CD4-positive, alpha-beta memory T cell (primary cell): Measurements from ENCODE around the gene NDE1. TPM values are rescaled to one million over a fixed set of nuclear protein-coding genes. Genes with fewer than 3 reads are reported as not detected.
"Not testable (repeated sequence)": the region's sequence is repeated elsewhere in the genome, so short reads cannot be mapped to it uniquely, and the experiment has no call there.

Experiments used
- CTCF ChIA-PET: fragments of 350-600 bp; sonication (Branson Sonifier 250); formaldehyde crosslinking; loops from one replicate; lab custom pipeline; 2021; ENCODE audit warnings: inconsistent platforms; ENCODE audit not compliant: partially characterized antibody; lab: Charles Lee
- POLR2A ChIA-PET: fragments of 350-600 bp; sonication (Branson Sonifier 250); formaldehyde crosslinking; loops from one replicate; lab custom pipeline; 2021; ENCODE audit not compliant: partially characterized antibody; lab: Charles Lee
- DNase-seq, 5 donors: peaks; one replicate each; pipeline versions ENCODE4 v3.0.0 to v3.0.0-alpha.2; 2020 to 2022; ENCODE audit warnings: mixed read lengths in 1 of 5
- H3K27ac ChIP-seq: one replicate; pipeline ENCODE4 v1.7.0; 2013; ENCODE audit warnings: low read depth, low read length
- H3K27me3 ChIP-seq: 2 replicates; pipeline ENCODE4 v1.7.0; 2013; ENCODE audit warnings: mild to moderate bottlenecking, low read length, moderate library complexity; ENCODE audit not compliant: insufficient read depth
- H3K36me3 ChIP-seq: 2 replicates; pipeline ENCODE4 v1.7.0; 2013; ENCODE audit warnings: mild to moderate bottlenecking, low read length, moderate library complexity; ENCODE audit not compliant: insufficient read depth
- H3K4me1 ChIP-seq: 2 replicates; pipeline ENCODE4 v1.7.0; 2013; ENCODE audit warnings: mild to moderate bottlenecking, low read length, moderate library complexity; ENCODE audit not compliant: insufficient read depth
- H3K4me3 ChIP-seq, 2 donors: one replicate each; pipeline ENCODE4 v1.7.0; 2013; ENCODE audit warnings: low read length in 2 of 2, mild to moderate bottlenecking in 1 of 2
- H3K9me3 ChIP-seq, 2 donors: one replicate each; pipeline ENCODE4 v1.7.0; 2013; ENCODE audit warnings: low read length in 2 of 2, control low read depth in 1 of 2; ENCODE audit not compliant: control insufficient read depth in 1 of 2
- H3K27ac Mint-ChIP-seq, 7 donors: one replicate each; pipeline ENCODE4 v1.8.0; 2020 to 2021; ENCODE audit warnings: mixed read lengths in 7 of 7, mild to moderate bottlenecking in 6 of 7, inconsistent platforms in 3 of 7, moderate library complexity in 3 of 7
- H3K27me3 Mint-ChIP-seq, 2 donors: one replicate each; pipeline ENCODE4 v1.8.0; 2020 to 2021; ENCODE audit warnings: mixed read lengths in 2 of 2
- H3K36me3 Mint-ChIP-seq, 2 donors: one replicate each; pipeline ENCODE4 v1.8.0; 2020 to 2021; ENCODE audit warnings: mixed read lengths in 2 of 2, inconsistent platforms in 1 of 2, mild to moderate bottlenecking in 1 of 2
- H3K4me1 Mint-ChIP-seq, 4 donors: one replicate each; pipeline ENCODE4 v1.8.0; 2020 to 2021; ENCODE audit warnings: mixed read lengths in 4 of 4, mild to moderate bottlenecking in 1 of 4
- H3K4me3 Mint-ChIP-seq, 8 donors: one replicate each; pipeline ENCODE4 v1.8.0; 2020 to 2021; ENCODE audit warnings: mixed read lengths in 8 of 8, mild to moderate bottlenecking in 7 of 8, moderate library complexity in 6 of 8, inconsistent platforms in 3 of 8
- H3K9me3 Mint-ChIP-seq, 8 donors: one replicate each; pipeline ENCODE4 v1.8.0; 2020 to 2021; ENCODE audit warnings: mixed read lengths in 8 of 8, mild to moderate bottlenecking in 5 of 8, inconsistent platforms in 3 of 8, moderate library complexity in 1 of 8
- intact Hi-C: fragments of 100-400 bp; cut with micrococcal nuclease; formaldehyde crosslinking; loops from one replicate; pipeline ENCODE4 v1.15.1; 2023
- polyA plus RNA-seq, 2 donors: library from polyadenylated mRNA; unstranded; fragments of 300-500 nt; fragmentation: Illumina TruSeq; gene quantifications; one replicate each; pipeline ENCODE4 v1.2.3, GENCODE V29; 2021
- total RNA-seq, 2 experiments: library from RNA; stranded (reverse); gene quantifications; one replicate each; pipeline ENCODE4 v1.2.3, GENCODE V29; 2021

NDE1 gene
- total and polyA plus RNA-seq, 4 experiments from 2014 or later, result 15.3 to 128 (median 93.8) TPM

GRCh38 chr16:15606518-15607220, 43.4 kb upstream of the NDE1 start:
- ChIA-PET POLR2A (no interaction called here), CTCF (no interaction called here)
- H3K4me3 ChIP-seq, result no peak overlapping the region

DNA sequence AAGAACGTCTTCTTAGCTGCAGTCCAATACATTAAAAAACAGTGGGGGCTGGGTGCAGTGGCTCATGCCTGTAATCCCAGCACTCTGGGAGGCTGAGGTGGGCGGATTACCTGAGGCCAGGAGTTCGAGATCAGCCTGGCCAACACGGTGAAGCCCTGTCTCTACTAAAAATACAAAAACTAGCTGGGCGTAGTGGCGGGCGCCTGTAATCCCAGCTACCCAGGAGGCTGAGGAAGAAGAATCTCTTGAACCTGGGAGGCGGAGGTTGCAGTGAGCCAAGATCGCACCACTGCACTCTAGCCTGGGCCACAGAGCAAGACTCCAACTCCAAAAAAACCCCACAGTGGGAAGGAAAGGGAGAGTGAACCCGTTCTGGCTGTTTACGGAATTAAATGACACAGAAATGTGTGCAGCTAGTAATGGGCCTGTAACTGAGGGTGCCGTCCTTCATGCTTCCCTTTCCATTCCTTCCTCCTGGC, 42.8 kb upstream of the NDE1 start:
- intact Hi-C loops, H3K4me3 Mint-ChIP-seq, H3K4me1 ChIP-seq, H3K9me3 ChIP-seq, H3K27ac ChIP-seq, H3K27me3 ChIP-seq, H3K9me3 Mint-ChIP-seq, H3K4me3 ChIP-seq, DNase-seq, CTCF ChIA-PET, H3K27me3 Mint-ChIP-seq, POLR2A ChIA-PET: not testable (repeated sequence)
- peaks cover 97% of the 10 kb centered on the region for H3K36me3 ChIP-seq
- H3K4me1 Mint-ChIP-seq, result peaks cover 0 to 11% (median 7%) of the 10 kb centered on the region in 4 donors
- peak overlapping the region in 5 of 7 donors; percentile 76 to 86 (median 85) for H3K27ac Mint-ChIP-seq
- peaks cover 67 to 89% of the 10 kb centered on the region in 2 donors for H3K36me3 Mint-ChIP-seq

More at GRCh38 chr16:15606518-15607220, 43.4 kb upstream of the NDE1 start:
- peak overlapping the region; percentile 71 to 92 (median 85) for H3K27ac Mint-ChIP-seq
- peaks cover 0 to 11% (median 7%) of the 10 kb centered on the region in 4 donors for H3K4me1 Mint-ChIP-seq
- Histone ChIP-seq H3K27ac (no peak overlapping the region), H3K4me1 (no peaks in the 10 kb centered on the region), H3K36me3 (peaks cover 97% of the 10 kb centered on the region), H3K27me3 (no peaks in the 10 kb centered on the region), H3K9me3 (no peaks in the 10 kb centered on the region)
- no peaks in the 10 kb centered on the region for H3K27me3 Mint-ChIP-seq
- peaks cover 70 to 89% of the 10 kb centered on the region in 2 donors for H3K36me3 Mint-ChIP-seq
- H3K9me3 Mint-ChIP-seq, result no peaks in the 10 kb centered on the region
- H3K4me3 Mint-ChIP-seq, result no peak overlapping the region
- intact Hi-C loops, result no loop called here
- DNase-seq, result no peak

DNA sequence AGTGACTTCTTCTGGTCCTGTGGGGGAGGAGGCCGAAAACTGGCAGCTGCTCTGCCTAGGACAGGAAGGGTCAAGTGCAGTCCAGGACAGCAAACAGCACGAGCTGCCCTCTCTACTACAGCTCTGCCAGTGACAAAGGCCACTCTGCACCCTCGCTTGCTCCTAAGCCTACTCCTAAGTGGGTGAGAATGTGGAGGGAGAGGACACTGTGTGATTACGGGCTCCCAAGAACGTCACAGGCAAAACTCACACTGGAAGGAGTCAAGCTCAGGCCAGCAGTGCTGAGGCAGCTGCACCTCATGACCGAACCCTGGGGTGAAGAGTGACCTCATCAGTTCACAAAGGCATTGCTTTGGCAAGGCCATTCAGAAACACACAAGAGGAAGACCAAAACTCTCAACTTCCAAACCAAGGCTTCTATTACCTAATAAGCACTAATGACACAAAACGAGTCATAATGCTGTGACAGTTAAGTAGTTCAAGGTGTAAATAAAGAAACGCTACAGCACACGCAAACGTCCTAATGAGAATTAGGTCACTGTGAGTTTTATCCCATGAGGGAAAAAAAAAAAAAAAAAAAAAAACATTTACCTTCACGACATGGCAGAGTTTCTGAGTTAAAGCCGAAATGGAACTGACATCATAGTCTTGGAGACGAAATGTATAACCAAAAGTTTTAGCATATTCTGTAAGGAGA, 42.2 kb upstream of the NDE1 start:
- POLR2A ChIA-PET, result interaction anchor here (0.7 kb wide), 1 partner anchor 17 kb away, joined by 4 read pairs; no protein-coding TSS in a partner anchor
- Mint-ChIP-seq H3K27me3 (no peaks in the 10 kb centered on the region), H3K4me1 (peaks cover 0 to 11% (median 7%) of the 10 kb centered on the region in 4 donors), H3K36me3 (peaks cover 69 to 89% of the 10 kb centered on the region in 2 donors), H3K4me3 (no peak overlapping the region), H3K27ac (peak overlapping the region in 2 of 7 donors; percentile 29 to 57), H3K9me3 (no peaks in the 10 kb centered on the region)
- no peak for DNase-seq
- Histone ChIP-seq H3K27ac (no peak overlapping the region), H3K27me3 (no peaks in the 10 kb centered on the region), H3K36me3 (peaks cover 97% of the 10 kb centered on the region), H3K9me3 (no peaks in the 10 kb centered on the region), H3K4me1 (no peaks in the 10 kb centered on the region), H3K4me3 (no peak overlapping the region)
- CTCF ChIA-PET, result interaction anchor here (1.3 kb wide), 1 partner anchor 97 kb away, joined by 3 read pairs; no protein-coding TSS in a partner anchor
- intact Hi-C loops, result no loop called here

DNA sequence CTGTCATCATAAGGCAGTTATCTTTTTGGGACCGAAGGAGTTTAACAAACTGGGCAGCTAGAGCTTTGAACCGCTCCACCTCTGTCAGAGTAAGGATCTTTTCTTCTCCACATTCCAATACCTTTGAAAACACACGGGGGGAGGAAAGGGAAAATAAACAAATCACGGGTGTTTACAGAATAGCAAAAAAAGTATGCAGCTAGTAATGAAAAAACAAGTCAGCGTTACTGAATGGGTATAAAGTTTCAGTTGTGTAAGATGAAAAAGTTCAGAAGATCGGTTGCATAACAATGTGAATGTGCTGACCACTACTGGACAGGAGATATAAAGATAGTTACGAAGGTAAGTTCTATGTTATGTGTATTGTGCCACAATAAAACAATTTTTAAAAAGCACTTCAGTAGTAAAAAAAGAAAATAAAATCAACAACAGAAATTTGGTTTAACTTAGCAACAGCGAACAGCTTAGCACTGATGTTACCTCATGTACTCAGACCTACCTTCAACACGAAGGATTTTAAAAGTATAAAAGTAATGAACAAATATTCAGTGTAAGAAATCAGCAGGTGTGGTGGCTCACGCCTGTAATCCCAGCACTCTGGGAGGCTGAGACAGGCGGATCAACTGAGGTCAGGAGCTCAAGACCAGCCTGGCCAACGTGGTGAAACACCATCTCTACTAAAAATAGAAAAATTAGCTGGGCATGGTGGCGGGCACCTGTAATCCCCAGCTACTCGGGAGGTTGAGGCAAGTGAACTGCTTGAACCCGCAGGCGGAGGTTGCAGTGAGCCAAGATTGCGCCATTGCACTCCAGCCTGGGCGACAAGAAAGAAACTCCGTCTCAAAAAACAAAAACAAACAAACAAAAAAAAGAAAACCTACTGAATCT, 41.4 kb upstream of the NDE1 start:
- Mint-ChIP-seq H3K27ac (peak overlapping the region in 1 of 7 donors; percentile 29), H3K4me3 (no peak overlapping the region)
- H3K27me3 ChIP-seq, result no peaks in the 10 kb centered on the region

DNA sequence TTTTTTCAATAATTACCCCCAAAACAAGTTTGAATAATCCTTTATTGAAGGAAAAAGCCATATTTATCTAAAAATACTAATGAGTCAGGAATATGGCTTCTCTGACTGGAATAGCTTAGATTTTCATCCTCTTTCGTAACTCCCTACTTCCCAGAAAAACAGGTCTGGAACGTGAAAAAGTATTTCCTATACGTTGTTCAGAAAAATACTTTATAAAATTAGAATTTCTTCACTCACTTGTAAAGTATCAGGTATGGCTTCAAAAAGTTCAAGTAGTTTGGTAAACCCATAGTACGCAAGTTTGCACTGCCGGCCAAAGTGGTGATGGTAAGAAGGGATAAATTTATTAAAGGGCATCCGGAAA, 40.8 kb upstream of the NDE1 start:
- Mint-ChIP-seq H3K9me3 (no peaks in the 10 kb centered on the region), H3K36me3 (peaks cover 67 to 85% of the 10 kb centered on the region in 2 donors), H3K27ac (no peak overlapping the region), H3K27me3 (no peaks in the 10 kb centered on the region), H3K4me3 (no peak overlapping the region), H3K4me1 (peaks cover 0 to 12% (median 7%) of the 10 kb centered on the region in 4 donors)
- intact Hi-C loops, result no loop called here
- Histone ChIP-seq H3K27me3 (no peaks in the 10 kb centered on the region), H3K4me1 (no peaks in the 10 kb centered on the region), H3K4me3 (no peak overlapping the region), H3K27ac (no peak overlapping the region), H3K36me3 (peaks cover 86% of the 10 kb centered on the region), H3K9me3 (no peaks in the 10 kb centered on the region)
- CTCF ChIA-PET, result no interaction called here
- POLR2A ChIA-PET, result no interaction called here
- no peak for DNase-seq

More for the DNA sequence above, 41.4 kb upstream of the NDE1 start:
- CTCF ChIA-PET, result interaction anchor here (1.3 kb wide), 1 partner anchor 96 kb away, joined by 3 read pairs; no protein-coding TSS in a partner anchor
- Histone ChIP-seq H3K27ac (no peak overlapping the region), H3K9me3 (no peaks in the 10 kb centered on the region), H3K36me3 (peaks cover 92% of the 10 kb centered on the region), H3K4me3 (no peak overlapping the region), H3K4me1 (no peaks in the 10 kb centered on the region)
- DNase-seq, result peak in 1 of 5 donors; percentile 23
- H3K4me1 Mint-ChIP-seq, result peaks cover 0 to 11% (median 7%) of the 10 kb centered on the region in 4 donors
- intact Hi-C loops, result no loop called here
- no peaks in the 10 kb centered on the region for H3K27me3 Mint-ChIP-seq
- no peaks in the 10 kb centered on the region for H3K9me3 Mint-ChIP-seq
- POLR2A ChIA-PET, result interaction anchor here (0.7 kb wide), 1 partner anchor 18 kb away, joined by 4 read pairs; no protein-coding TSS in a partner anchor
- H3K36me3 Mint-ChIP-seq, result peaks cover 67 to 87% of the 10 kb centered on the region in 2 donors

DNA sequence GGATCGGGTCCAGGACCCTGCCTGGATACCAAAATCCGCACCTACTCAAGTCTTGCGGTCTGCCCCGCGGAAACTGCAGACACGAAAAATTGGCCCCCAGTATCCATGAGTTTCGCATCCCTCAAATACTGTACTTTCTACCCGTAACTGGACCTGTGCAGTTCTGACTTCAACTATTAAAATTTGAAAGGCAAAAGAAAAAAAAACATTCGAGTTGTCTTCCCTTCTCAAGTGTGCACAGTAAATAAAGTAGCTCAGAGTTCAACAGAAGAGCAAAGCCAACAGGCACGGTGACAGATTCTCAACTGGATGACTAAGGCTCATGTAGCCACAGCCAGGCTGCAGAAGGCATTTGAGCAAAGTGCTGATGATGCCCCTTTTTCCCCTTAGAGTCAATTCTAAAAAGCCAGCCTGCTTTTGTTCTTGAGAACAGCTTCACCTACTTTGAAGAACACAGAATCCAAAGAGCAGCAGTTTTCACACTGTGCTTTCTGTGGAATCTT, 39.6 kb upstream of the NDE1 start:
- intact Hi-C loops, result no loop called here
- Mint-ChIP-seq H3K27ac (peak overlapping the region in 4 of 7 donors; percentile 7 to 51 (median 29)), H3K4me1 (peaks cover 0 to 12% (median 7%) of the 10 kb centered on the region in 4 donors), H3K4me3 (no peak overlapping the region), H3K9me3 (no peaks in the 10 kb centered on the region), H3K36me3 (peaks cover 60 to 78% of the 10 kb centered on the region in 2 donors), H3K27me3 (no peaks in the 10 kb centered on the region)
- peaks cover 74% of the 10 kb centered on the region for H3K36me3 ChIP-seq
- DNase-seq, result no peak
- H3K27me3 ChIP-seq, result no peaks in the 10 kb centered on the region
- ChIA-PET POLR2A (no interaction called here), CTCF (interaction anchor here (1.0 kb wide), 1 partner anchor 14 kb away, joined by 3 read pairs; no protein-coding TSS in a partner anchor)
- H3K4me3 ChIP-seq, result no peak overlapping the region
- H3K27ac ChIP-seq, result no peak overlapping the region
- no peaks in the 10 kb centered on the region for H3K4me1 ChIP-seq
- H3K9me3 ChIP-seq, result no peaks in the 10 kb centered on the region
